Ureter (tissue), 1 donor: ENCODE measurements around the gene PWP2. TPM values are rescaled to one million over a fixed set of nuclear protein-coding genes. Genes with fewer than 3 reads are reported as not detected.
A peak's percentile ranks its signal among the peaks of the same experiment; 100 is the strongest.
"Not testable (repeated sequence)": the region's sequence is repeated elsewhere in the genome, so short reads cannot be mapped to it uniquely, and the experiment has no call there.

ENCODE experiments used
- DNase-seq: peaks from one replicate; pipeline ENCODE4 v3.0.0-alpha.2; 2020; ENCODE audit warnings: low spot score
- total RNA-seq: library from RNA; stranded (reverse); gene quantifications from one replicate; pipeline ENCODE4 v1.2.4, GENCODE V29; 2023
- donor health status: DM: yes; HTN: yes; CAD: no.

The PWP2 gene
- total RNA-seq, 1 donor from 2014 or later: 8.3 TPM

DNA sequence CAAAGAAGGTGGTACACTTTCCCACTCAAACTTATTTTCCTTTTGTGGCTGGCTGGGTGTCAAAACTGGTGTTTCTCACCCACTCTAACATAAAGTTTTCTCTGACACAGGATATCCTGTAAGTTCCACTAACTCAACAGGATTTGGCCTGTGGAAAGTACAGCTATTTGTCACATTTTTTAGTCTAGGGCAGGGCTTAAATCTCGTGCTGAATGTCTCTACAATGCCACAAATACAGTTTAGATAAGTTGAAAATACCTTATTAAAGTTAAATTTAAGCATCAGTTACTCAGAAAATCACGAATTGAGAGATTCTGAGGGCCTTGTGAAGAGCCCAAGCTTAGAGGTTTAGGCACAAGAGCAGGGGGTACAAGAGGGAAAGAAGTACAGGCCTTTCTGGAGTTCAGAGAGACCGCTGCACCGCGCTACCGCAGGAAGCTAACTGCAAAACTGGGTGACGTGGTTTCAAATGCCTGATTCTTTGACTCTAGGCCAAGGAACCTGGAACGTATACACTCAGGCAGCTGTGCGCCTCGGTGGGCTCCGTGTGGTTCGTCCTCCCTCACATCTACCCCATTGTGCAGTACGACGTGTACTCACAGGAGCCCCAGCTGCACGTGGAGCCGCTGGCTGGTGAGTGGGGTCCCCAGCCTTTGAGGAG is 23.4 kb upstream of the PWP2 start:
- peak; percentile 42 for DNase-seq

GRCh38 chr21:44084496-44085241 is 22.5 kb upstream of the PWP2 start:
- DNase-seq: peak; percentile 38

DNA sequence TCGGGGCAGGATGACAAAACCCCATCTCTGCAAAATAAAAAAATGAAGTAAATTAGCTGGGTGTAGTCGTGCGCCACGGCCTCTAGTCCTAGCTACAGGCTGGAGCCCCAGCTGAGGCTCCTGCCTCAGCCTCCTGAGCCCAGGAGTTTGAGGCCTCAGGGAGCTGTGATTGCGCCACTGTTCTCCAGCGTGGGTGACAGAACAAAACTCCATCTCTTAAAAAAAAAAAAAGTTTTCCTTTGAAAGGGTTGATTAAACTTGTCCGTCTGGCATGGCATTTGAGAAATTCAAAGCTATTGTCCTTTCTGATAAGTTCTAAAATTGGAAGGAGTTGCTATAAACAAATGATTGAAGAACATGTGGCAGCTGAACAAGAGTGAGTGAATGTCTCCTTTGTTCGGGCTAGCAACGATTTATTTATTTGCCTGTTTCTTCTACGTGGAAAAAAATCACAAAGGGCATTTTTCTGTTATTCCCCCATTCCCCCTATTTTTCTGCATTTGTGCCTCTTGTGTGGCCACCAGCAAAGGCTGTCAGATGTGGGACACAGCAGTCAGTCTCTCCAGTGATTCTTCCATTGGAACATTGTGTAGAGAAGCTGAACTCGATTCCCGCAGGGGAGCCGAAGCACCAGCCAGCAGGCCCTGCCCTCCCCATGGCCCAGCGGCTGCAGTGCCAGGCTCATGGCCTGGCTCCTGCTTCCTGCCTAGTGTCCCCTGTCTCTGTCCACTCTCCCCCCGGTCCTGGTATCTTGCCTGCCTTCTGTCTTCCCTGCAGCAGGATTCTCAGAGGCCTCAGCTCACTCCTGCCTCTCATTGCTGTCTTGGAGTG is 21.5 kb upstream of the PWP2 start:
- DNase-seq: peak; percentile 34

- DNase-seq: peak; percentile 37
These were observed 20.4 kb upstream of the PWP2 start for GRCh38 chr21:44086636-44087425.

DNA sequence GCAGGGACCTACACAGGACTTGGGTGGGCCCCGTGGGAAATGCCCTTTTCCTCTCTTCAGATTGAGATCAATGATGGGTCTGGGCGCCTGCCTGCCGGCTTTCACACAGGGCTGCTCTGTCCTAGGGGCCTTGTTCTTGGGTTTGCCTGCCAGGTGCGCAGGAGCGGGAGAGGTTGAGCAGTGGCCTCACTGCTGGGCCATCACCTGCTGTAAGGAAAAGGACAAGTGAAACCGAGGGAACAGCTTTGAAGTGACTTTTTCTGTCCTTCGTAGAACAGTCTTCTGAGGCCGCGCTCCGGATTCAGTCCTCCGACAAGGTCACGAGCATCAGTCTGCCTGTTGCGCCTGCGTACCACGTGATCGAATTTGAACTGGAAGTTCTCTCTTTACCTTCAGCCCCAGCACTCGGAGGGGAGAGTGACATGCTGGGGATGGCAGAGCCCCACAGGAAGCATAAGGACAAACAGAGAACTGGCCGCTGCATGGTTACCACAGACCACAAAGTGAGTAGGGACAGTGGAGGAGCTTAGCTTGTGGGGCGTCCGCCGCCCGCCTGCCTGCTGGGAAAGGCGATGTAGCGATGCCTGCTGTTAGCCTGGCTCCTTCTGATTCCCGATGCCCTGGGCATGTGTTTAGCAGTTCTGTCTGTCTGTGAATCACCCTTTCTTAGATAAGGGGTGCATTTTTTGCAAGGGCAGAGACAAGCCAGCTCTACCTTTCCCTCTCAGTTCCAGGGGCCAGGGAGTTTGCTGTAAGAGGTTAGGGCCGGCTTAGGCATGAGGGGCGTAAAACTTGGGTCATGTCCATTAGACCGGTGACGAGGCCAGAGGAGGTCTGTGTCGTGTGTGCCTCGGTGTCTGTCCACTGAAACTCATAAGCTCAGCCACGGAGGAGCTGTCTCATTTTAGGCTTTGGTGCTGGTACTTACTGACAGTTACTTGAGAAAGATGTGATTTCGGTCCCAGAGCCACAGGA is 19.5 kb upstream of the PWP2 start:
- peak; percentile 41 for DNase-seq

DNA sequence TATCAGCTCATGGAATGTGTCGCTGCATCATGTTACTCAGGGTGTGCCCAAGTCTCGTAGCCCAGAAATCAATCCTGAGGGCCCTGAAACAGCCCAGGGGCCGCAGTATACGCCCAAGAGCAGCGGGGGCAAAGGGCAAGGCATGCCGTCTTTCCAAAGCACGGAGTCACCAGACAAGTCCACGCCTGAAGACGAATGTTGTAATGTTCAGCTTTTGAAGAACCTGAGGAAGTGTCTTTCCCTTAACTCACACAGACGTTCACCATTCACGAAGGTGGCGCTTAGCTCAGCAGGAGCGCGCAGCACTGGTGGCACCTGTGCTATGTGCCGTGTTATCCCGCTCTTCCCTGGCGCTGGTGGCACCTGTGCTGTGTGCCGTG is 18.8 kb upstream of the PWP2 start:
- DNase-seq: no peak

- peak; percentile 39 for DNase-seq
These were observed 17.9 kb upstream of the PWP2 start for GRCh38 chr21:44089001-44089911.

- peak; percentile 29 for DNase-seq
These were observed 16.9 kb upstream of the PWP2 start for GRCh38 chr21:44090325-44090724.

DNA sequence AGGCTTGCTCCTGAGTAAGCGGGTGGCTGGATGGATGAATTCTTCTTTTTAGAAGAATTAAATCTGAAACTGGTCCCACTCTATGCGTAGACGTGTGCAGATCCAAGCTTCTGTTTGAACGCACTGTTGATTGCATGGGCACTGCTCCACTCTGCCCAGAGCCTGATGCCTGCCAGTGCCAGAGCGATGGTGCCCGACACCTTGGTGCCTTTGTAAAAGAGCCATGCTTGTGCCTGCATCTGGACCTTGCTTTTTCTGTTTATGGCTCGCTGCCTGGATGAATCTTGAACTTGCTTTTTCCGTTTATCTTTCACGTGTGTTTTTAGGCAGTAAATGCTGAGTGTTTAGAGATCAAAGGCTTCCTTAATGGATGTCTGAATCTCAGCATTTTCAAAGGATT is 15.0 kb upstream of the PWP2 start:
- peak; percentile 41 for DNase-seq

DNA sequence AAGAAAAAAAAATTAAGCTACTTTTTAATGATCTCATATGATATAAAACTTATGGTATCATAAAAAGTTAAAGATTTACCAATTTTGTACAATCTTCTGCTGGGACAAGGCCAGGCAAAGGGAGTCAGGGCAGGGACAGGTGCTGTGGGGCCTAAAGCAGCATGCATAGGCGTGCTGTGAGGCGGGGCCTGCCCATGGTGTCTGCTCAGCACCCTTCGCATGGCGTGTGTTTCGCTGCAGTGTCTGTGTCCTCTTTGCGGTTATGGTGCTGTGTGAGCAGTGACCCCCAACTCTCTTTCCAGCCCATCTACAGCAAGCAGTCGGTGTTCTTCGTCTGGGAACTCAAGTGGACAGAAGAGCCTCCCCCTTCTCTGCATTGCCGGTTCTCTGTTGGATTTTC is 13.4 kb upstream of the PWP2 start:
- DNase-seq: peak; percentile 39

- no peak for DNase-seq
These were observed 12.4 kb upstream of the PWP2 start for GRCh38 chr21:44094832-44095231.

DNA sequence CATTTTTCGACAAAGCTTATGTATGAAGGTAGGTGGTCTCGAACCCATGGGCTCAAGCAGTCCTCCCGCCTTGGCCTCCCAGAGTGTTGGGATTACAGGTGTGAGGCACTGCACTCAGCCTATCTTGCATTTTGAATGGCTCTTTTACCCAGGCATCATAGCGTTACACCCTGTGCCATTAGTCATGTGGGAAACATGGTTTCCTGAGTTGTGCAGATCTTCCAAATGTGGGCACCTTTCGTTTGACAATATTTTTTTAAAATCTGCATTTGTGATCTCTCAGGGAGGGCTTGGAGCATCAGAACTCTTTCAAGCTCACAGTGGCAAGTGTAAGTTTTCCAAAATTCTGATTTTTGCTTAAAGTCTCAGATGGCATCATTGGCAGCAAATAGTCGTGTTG is 8.7 kb upstream of the PWP2 start:
- not testable (repeated sequence) for DNase-seq

DNA sequence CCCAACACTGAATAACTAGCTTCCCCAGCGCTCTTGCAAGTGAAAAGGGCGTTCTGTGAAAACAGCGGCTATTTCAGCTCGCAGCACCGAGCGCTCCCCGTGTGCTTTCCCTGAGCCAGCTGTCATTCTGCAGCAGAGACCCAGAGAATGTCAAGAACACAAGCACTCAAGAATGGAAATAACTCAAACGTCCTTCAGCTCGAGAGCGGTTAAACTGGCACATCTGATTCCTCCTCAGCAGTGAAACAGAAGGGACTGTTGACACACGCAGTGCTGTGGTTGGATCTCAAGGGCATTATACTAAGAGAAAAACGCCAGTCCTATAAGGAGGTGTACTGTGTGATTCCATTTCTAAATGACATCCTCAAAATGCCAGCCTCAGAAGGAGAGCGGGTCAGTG is 8.2 kb upstream of the PWP2 start:
- not testable (repeated sequence) for DNase-seq

DNA sequence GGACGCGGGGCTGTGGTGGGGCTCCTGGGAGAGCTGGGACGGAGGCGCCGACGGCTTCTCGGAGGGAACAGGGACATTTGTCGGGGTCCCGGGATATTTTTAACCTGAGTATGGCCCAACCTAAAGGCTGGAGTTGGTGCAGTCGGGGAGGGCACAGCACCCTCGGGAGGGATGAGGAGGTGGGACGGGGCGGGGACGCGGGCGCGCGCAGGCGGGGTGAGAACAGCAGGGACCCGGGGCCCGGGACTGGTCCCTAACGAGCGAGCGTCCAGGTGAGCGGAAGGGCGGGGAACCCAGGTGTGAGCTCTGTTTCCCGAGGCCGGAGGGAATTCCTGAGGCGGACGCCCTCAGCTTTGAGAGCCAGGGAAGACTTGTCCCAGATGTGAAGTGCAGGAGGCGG is 390 bp downstream of the PWP2 start:
- DNase-seq: not testable (repeated sequence)

- DNase-seq: not testable (repeated sequence)
These were observed 6.6 kb downstream of the PWP2 start for GRCh38 chr21:44113702-44114371.

DNA sequence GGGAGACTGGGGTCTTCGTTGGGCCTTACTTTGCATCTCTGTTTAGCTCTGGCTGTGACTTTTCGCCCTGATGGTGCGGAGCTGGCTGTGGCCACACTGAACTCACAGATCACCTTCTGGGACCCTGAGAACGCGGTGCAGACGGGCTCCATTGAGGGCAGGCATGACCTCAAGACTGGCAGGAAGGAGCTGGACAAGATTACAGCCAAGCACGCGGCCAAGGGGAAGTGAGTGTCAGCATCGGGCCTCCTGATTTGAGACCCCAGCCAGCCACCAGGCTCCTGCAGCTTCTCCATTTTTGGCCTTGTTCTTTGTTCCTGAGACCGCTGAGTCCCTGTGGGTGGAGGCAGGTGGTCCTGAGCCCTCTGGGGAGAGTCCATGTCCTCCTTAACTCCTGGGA is 14.9 kb downstream of the PWP2 start:
- DNase-seq: not testable (repeated sequence)

GRCh38 chr21:44127827-44128226 is 20.6 kb downstream of the PWP2 start:
- not testable (repeated sequence) for DNase-seq

GRCh38 chr21:44133715-44134057 is 26.5 kb downstream of the PWP2 start:
- not testable (repeated sequence) for DNase-seq

DNA sequence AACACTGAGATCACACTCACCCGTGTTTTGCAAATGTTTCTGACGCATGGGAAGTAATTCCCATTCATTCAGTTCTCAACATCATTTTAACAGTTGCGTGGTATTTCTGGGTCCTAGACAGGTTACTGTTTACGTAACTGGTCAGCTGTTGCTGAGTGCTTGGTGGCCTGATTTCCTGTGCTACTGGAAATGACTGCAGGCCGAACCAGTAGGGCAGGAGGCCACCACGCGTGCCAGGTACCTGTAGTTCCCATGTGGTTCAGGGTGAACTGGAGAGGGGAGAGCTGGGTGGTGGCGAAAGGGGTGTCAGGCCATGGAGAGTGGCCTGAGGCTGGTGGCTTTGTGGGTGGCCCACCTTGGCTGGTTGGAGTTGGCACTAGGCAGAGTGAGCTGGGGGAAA is 27.5 kb downstream of the PWP2 start:
- DNase-seq: not testable (repeated sequence)
